HepG2 (cell line): Measurements from ENCODE around the gene F13B.

Experiments
- GRHL1 ChIP-seq: sonication (generic); formaldehyde crosslinking; conservative IDR thresholded peaks from 2 replicates; pipeline ENCODE4 v1.8.0; 2022; ENCODE audit warnings: missing genetic modification reagents
- REST ChIP-seq, 2 experiments: IDR thresholded peaks; 2 replicates each; pipeline ENCODE4 v1.6.1; 2011 to 2012; ENCODE audit warnings: low read length in 2 of 2, borderline replicate concordance in 1 of 2, low read depth in 1 of 2, mild to moderate bottlenecking in 1 of 2, moderate library complexity in 1 of 2
- RXRB ChIP-seq: IDR thresholded peaks from 2 replicates; pipeline ENCODE4 v1.6.1; 2016; ENCODE audit warnings: borderline replicate concordance, missing genetic modification reagents, missing compliant biosample characterization
- TAF1 ChIP-seq: sonication (generic); formaldehyde crosslinking; IDR thresholded peaks from 2 replicates; pipeline ENCODE4 v1.4.0; 2020; ENCODE audit warnings: missing genetic modification reagents
- ZNF124 ChIP-seq: sonication (generic); formaldehyde crosslinking; IDR thresholded peaks from 2 replicates; pipeline ENCODE4 v1.4.0; 2020; ENCODE audit warnings: missing genetic modification reagents
- ZNF562 ChIP-seq: sonication (generic); formaldehyde crosslinking; IDR thresholded peaks from 2 replicates; pipeline ENCODE4 v1.8.0; 2022; ENCODE audit warnings: missing genetic modification reagents, borderline replicate concordance
- ZNF713 ChIP-seq: sonication (generic); formaldehyde crosslinking; IDR thresholded peaks from 2 replicates; pipeline ENCODE4 v1.4.0; 2020; ENCODE audit warnings: mild to moderate bottlenecking, missing genetic modification reagents

GRCh38 chr1:197016751-197017150, 50.3 kb downstream of the F13B start:
- TF ChIP-seq ZNF562 (CRISPR knock-in tag): no peak
- TF ChIP-seq TAF1 (CRISPR knock-in tag): no peak
- TF ChIP-seq ZNF124 (CRISPR knock-in tag): no peak
- no peak for TF ChIP-seq ZNF713
- TF ChIP-seq RXRB (CRISPR knock-in tag): no peak
- no peak for TF ChIP-seq GRHL1
- TF ChIP-seq REST (IDR thresholded peaks at IDR 0.05; ENCODE audit: borderline replicate concordance in 1 of 2, low read depth in 1 of 2, low read length in 2 of 2): no peak
